HPDE6-E6E7 (cell line): ENCODE measurements around the gene EML5.

ENCODE experiments used
- DNase-seq: peaks from one replicate; pipeline ENCODE4 v3.0.0; 2011; ENCODE audit warnings: missing footprints; ENCODE audit errors: extremely low spot score

Gene EML5

GRCh38 chr14:88562831-88563686 lies 229.7 kb downstream of the EML5 start, which contains the start of gene ZC3H14:
Gene ZC3H14, plus strand, starts transcription at chr14:88563037. Its CDS starts 97 bp downstream, at chr14:88563134.
- peak; percentile 94 for DNase-seq

- no peak for DNase-seq
Observed at GRCh38 chr14:88562532-88562830, 230.3 kb downstream of the EML5 start.
